Heart right ventricle (tissue), 16 donors: ENCODE results near the gene FAM171A2. TPM values are rescaled to one million over a fixed set of nuclear protein-coding genes. Genes with fewer than 3 reads are reported as not detected.

Source experiments
- ATAC-seq, 8 donors: fragments of 200-7000 bp; cut with Tn5 transposase; one replicate each; pipeline ENCODE4 v1.9.1; 2020; ENCODE audit warnings: mild to moderate bottlenecking in 8 of 8, moderate library complexity in 8 of 8, moderate number of reproducible peaks in 1 of 8
- DNase-seq, 2 donors: peaks; one replicate each; pipeline ENCODE4 v3.0.0-alpha.2; 2020
- H3K27ac ChIP-seq, 10 donors: fragments of 200-600 bp; sonication (generic) in 2 of 10; one replicate each; pipeline versions ENCODE4 v1.5.0 to v1.8.0; 2020 to 2022; ENCODE audit warnings: mild to moderate bottlenecking in 3 of 10
- H3K27me3 ChIP-seq, 7 donors: fragments of 200-600 bp; one replicate each; pipeline ENCODE4 v1.8.0; 2021 to 2022; ENCODE audit warnings: mild to moderate bottlenecking in 2 of 7
- H3K36me3 ChIP-seq, 9 donors: fragments of 200-600 bp; sonication (generic) in 1 of 9; one replicate each; pipeline versions ENCODE4 v1.5.0 to v1.8.0; 2020 to 2022; ENCODE audit warnings: mild to moderate bottlenecking in 2 of 9
- H3K4me1 ChIP-seq, 9 donors: fragments of 200-600 bp; sonication (generic) in 1 of 9; one replicate each; pipeline versions ENCODE4 v1.5.0 to v1.8.0; 2020 to 2022; ENCODE audit warnings: mild to moderate bottlenecking in 4 of 9
- H3K4me3 ChIP-seq, 10 donors: fragments of 200-600 bp; sonication (generic) in 2 of 10; one replicate each; pipeline versions ENCODE4 v1.5.0 to v1.8.0; 2020 to 2022; ENCODE audit warnings: mild to moderate bottlenecking in 7 of 10, moderate library complexity in 2 of 10
- H3K9me3 ChIP-seq, 11 donors: fragments of 200-600 bp in 10 of 11; sonication (generic) in 2 of 11; one replicate each; pipeline versions ENCODE4 v1.5.0 to v1.8.0; 2013 to 2022; ENCODE audit warnings: mild to moderate bottlenecking in 2 of 11, control low read depth in 1 of 11, moderate library complexity in 1 of 11
- WGBS, 2 donors: extraction: QIAGEN DNeasy Blood & Tissue Kit; methylation state at CpG; one replicate each; pipeline ENCODE4 v1.1.7; 2013; ENCODE audit warnings: inconsistent platforms in 1 of 2; 5-methylcytosine and 5-hydroxymethylcytosine counted together
- intact Hi-C, 10 donors: fragments of 100-400 bp; cut with DNase I; formaldehyde crosslinking; loops; one replicate each; pipeline versions ENCODE4 v1.11.1 to v1.14.2; 2022
- polyA plus RNA-seq, 2 donors: library from polyadenylated mRNA; stranded (reverse); fragments of 200-250 nt; gene quantifications; one replicate each; pipeline ENCODE4 v1.2.3, GENCODE V29; 2013
- total RNA-seq, 10 donors: library from RNA; stranded (reverse); fragmentation: NEBNext Ultra II Directional in 3 of 10; extraction: Animal tissue kit (Norgen Biotek cat#: 25700) in 3 of 10; gene quantifications; one replicate each; pipeline versions ENCODE4 v1.2.1 to v1.2.4, GENCODE V29; 2021 to 2023
- TF ChIP-seq, protein P1 (sequence below), 9 donors: fragments of 200-600 bp; sonication (generic) in 2 of 9; IDR thresholded peaks; one replicate each; pipeline versions ENCODE4 v1.5.0 to v1.8.0; 2021 to 2022; ENCODE audit warnings: antibody characterized with exemption in 9 of 9, mild to moderate bottlenecking in 5 of 9, moderate library complexity in 1 of 9
- donor health status: Arrhythmogenic right ventricular cardiomyopathy.
- donor health status: ischemic (EF 13 %, LVEDD 7.1; RV severe dilation, severe dysfunction).
- donor health status: healthy with polysubstance abuse.
- donor health status: DM: no; HTN: yes; CAD: no.
- donor health status: DM: no; HTN: no; CAD: no.
- donor health status: ischemic (EF 25% LVEDD 6.9; RV normal size, moderate dysfunction).
- donor health status: ischemic (EF 25% LVEDD 5.7; RV mildly dilated, moderate dysfunction).
- donor health status: healthy.
- donor health status: DM: yes; HTN: yes; CAD: no.
- donor health status: Ischemic cardiomyopathy.
- donor health status: ischemic (EF 35%, LVEDD 5.7; RV mildly dilated, moderate dysfunction).
- donor health status: nonischemic (EF 11% LVEDD 7.7; RV severe dilation, severe dysfunction).
- donor health status: DM: yes; HTN: yes; CAD: no.
- donor health status: PGD.
- donor health status: ischemic (EF 29% LVEDD 5.4; RV normal size, mild dysfunction).
- donor health status: nonischemic (EF 23%, LVEDD 6.1; RV moderate dilation, normal function).

Gene FAM171A2
- total and polyA plus RNA-seq, 12 donors = 0.25 to 0.95 (median 0.46) TPM

DNA sequence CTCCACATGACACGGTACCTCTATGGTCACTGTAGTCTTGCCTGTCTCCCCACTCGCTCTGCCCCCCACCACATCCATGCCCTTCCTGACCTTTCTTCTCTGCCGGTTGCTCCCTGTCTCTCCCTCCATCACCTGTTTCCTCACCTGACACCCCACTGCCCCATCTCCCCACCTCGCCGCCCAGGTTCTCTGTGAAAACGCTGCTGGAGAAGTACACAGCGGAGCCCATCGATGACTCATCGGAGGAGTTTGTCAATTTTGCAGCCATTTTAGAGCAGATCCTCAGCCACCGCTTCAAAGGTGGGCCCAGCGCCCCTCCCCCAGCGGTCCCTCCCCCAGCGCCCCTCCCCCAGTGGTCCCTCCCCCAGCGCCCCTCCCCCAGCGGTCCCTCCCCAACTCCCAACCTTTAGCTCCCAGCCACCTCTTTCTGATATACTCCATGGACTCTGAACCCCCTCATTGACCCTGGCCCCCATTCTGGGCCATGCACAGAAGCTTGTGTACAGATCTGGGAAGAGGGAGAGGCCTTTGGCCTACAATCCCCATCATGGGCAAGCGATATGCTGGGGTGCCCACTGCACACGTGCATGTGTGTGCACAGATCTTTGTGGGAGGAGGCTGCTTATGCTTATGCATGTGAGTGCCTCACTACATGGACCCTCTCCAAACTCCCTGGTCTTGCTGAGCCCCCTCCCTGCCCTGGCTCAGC is 51.1 kb downstream of the FAM171A2 start:
- H3K36me3 ChIP-seq = no peaks in the 10 kb centered on the region
- TF ChIP-seq, protein P1, sequence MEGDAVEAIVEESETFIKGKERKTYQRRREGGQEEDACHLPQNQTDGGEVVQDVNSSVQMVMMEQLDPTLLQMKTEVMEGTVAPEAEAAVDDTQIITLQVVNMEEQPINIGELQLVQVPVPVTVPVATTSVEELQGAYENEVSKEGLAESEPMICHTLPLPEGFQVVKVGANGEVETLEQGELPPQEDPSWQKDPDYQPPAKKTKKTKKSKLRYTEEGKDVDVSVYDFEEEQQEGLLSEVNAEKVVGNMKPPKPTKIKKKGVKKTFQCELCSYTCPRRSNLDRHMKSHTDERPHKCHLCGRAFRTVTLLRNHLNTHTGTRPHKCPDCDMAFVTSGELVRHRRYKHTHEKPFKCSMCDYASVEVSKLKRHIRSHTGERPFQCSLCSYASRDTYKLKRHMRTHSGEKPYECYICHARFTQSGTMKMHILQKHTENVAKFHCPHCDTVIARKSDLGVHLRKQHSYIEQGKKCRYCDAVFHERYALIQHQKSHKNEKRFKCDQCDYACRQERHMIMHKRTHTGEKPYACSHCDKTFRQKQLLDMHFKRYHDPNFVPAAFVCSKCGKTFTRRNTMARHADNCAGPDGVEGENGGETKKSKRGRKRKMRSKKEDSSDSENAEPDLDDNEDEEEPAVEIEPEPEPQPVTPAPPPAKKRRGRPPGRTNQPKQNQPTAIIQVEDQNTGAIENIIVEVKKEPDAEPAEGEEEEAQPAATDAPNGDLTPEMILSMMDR (IDR thresholded peaks at IDR 0.05) = no peak
- intact Hi-C loops = no loop called here
- H3K9me3 ChIP-seq = no peaks in the 10 kb centered on the region
- WGBS, 2 donors = 65 to 66% methylated on average over 17 of the region's 17 CpGs
- no peak for DNase-seq
- no peak overlapping the region for H3K4me3 ChIP-seq
- H3K4me1 ChIP-seq = peaks cover 7 to 32% (median 20%) of the 10 kb centered on the region in 9 donors
- H3K27ac ChIP-seq = no peak overlapping the region
- no peak for ATAC-seq
- peaks cover 15 to 65% (median 48%) of the 10 kb centered on the region in 7 donors for H3K27me3 ChIP-seq

DNA sequence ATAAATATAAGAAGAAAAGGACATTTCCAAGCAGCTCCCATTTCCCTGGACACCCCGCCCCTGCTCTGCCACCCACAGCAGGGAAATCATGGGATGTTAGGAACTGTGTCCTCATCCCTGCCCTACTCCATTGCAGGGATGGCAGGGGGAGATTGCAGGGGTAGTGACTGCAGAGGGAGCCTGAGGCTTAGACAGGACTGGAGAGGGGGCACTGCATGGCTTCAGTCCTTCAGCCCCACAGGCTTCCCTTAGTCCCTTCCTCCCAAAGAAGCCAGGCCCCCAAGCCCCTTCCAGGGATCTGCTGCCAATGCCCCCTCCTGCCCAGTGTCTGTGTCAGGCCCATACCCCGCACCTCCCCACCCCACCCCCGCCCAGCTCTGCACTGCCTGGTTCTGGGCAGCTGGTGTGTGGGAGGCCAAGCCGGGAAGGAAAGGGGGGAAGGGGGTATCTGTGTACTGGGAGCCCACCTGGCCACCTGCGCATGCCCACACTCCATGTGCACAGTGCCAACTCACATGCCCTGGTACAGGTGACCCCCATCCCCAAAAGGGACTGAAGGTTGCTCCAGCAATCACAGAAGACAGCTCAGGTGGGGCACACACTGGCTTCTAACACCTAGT is 52.0 kb downstream of the FAM171A2 start:
- H3K27me3 ChIP-seq = peaks cover 15 to 65% (median 40%) of the 10 kb centered on the region in 7 donors

DNA sequence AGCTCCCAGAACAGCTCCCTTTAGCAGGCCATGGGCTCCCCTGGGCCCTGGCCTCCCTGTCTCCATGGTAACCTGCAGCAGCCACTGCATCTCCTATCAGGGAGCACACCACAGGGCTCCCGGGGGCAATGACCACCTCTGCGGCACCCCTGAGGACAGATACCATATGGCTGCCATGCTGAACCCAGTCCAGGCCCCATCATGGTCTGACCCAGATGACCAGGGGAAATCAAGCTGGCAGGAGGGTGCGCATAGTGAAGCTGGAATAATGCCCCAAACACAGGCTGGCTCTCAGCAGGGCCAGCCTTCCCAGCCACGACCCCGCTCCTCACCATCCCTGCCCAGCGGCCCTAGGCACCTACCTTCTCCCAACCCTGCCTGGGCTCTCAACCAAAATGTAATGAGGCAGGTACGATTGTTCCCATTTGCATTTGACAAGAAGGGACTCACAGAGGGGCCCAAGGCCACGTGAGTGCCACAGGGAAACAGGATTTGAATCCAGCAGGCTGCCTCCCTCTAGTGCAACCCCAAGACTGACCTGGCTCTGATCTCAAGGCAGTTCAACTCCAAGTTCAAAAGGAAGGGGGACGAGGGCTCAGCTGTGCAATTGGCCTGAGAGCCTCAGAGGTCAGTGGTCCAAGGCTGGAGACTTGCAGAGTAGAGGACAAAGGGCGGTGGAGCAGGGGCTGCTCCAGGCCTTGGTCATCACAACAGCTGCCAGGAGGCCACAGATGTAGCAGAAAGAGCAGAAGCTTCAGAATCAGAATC is 52.9 kb downstream of the FAM171A2 start:
- DNase-seq (no peak), ATAC-seq (no peak)
- intact Hi-C loops = no loop called here
- no peaks in the 10 kb centered on the region for H3K9me3 ChIP-seq
- no peak overlapping the region for H3K27ac ChIP-seq
- WGBS, 2 donors = 62 to 73% methylated on average over 10 of the region's 10 CpGs
- H3K4me1 ChIP-seq = peaks cover 8 to 36% (median 23%) of the 10 kb centered on the region in 9 donors
- no peaks in the 10 kb centered on the region for H3K36me3 ChIP-seq
- H3K4me3 ChIP-seq = no peak overlapping the region
- peaks cover 15 to 65% (median 31%) of the 10 kb centered on the region in 7 donors for H3K27me3 ChIP-seq
- TF ChIP-seq, protein P1 (IDR thresholded peaks at IDR 0.05) = no peak

More for the DNA sequence above, 52.0 kb downstream of the FAM171A2 start:
- 68 to 82% methylated on average over 4 to 5 of the region's 5 CpGs for WGBS, 2 donors
- Histone ChIP-seq H3K4me1 (peaks cover 8 to 37% (median 23%) of the 10 kb centered on the region in 9 donors), H3K27ac (no peak overlapping the region), H3K9me3 (no peaks in the 10 kb centered on the region), H3K4me3 (no peak overlapping the region), H3K36me3 (no peaks in the 10 kb centered on the region)
- DNase-seq (no peak), ATAC-seq (no peak)
- TF ChIP-seq, protein P1 (IDR thresholded peaks at IDR 0.05) = no peak
- intact Hi-C loops = no loop called here

DNA sequence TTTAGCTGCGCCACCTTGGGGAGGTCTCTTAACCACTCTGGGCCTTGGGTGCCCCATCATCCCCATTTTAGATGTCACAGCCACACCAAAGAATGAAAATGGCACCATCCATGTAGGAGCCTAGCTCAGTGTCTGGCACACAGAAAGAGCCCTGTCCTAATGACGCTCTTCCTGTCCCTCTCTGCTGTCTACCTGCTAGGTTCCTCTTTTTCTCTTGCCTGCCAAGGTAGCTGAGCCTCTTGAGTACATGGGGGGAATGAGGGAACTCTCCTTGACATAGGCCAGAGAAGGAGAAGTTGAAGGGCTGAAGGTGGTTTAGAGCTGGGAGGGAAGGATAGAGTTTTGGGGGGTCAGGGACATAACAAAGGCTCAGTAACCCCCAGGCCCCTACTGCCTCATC is 53.5 kb downstream of the FAM171A2 start:
- Histone ChIP-seq H3K4me1 (peaks cover 8 to 32% (median 23%) of the 10 kb centered on the region in 9 donors), H3K9me3 (no peaks in the 10 kb centered on the region), H3K4me3 (no peak overlapping the region), H3K36me3 (no peaks in the 10 kb centered on the region), H3K27ac (no peak overlapping the region), H3K27me3 (peaks cover 12 to 65% (median 30%) of the 10 kb centered on the region in 7 donors)
- WGBS, 2 donors = 88 to 93% methylated on average over 2 of the region's 2 CpGs
- TF ChIP-seq, protein P1 (IDR thresholded peaks at IDR 0.05) = no peak
- ATAC-seq (no peak), DNase-seq (no peak)
- intact Hi-C loops = no loop called here
